Panc1 (cell line): ENCODE measurements around the gene TMEM209. TPM values are rescaled to one million over a fixed set of nuclear protein-coding genes. Genes with fewer than 3 reads are reported as not detected.

Experiments
- ATAC-seq: fragments of 200-7000 bp; cut with Tn5 transposase; 2 replicates; pipeline ENCODE4 v1.9.1; 2020; ENCODE audit warnings: mild to moderate bottlenecking, moderate library complexity
- BruUV-seq: library from RNA; stranded (reverse); fragments of 400-500 nt; replicated peaks from 2 replicates; lab custom pipeline; 2021; lab: Mats Ljungman, UMichigan
- CTCF ChIA-PET: fragments of 300-600 bp; sonication (Branson Sonifier 250); formaldehyde crosslinking; loops from one replicate; lab custom pipeline; 2022; ENCODE audit warnings: antibody characterized with exemption; lab: Charles Lee
- POLR2A ChIA-PET: fragments of 300-600 bp; sonication (Branson Sonifier 250); formaldehyde crosslinking; loops from one replicate; lab custom pipeline; 2022; ENCODE audit warnings: antibody characterized with exemption; lab: Charles Lee
- DNase-seq: peaks from one replicate; pipeline ENCODE4 v3.0.0-alpha.2; 2010; ENCODE audit warnings: low read depth, low spot score
- H3K27ac ChIP-seq: 2 replicates; pipeline ENCODE4 v1.5.1; 2011; ENCODE audit warnings: mild to moderate bottlenecking, low read length, inconsistent platforms
- H3K27me3 ChIP-seq: fragments of 200-500 bp; sonication (Bioruptor generic); 2 replicates; pipeline ENCODE4 v1.6.0; 2014; ENCODE audit warnings: low read length, inconsistent platforms; ENCODE audit not compliant: control insufficient read depth, insufficient read depth
- H3K36me3 ChIP-seq: fragments of 200-500 bp; sonication (Bioruptor generic); 2 replicates; pipeline ENCODE4 v1.5.1; 2014; ENCODE audit warnings: inconsistent platforms, mild to moderate bottlenecking, low read length, moderate library complexity; ENCODE audit not compliant: control insufficient read depth, insufficient read depth
- H3K4me1 ChIP-seq: 2 replicates; pipeline ENCODE4 v1.5.1; 2011; ENCODE audit warnings: inconsistent platforms, mild to moderate bottlenecking, low read length, moderate library complexity; ENCODE audit not compliant: control insufficient read depth, insufficient read depth
- H3K4me3 ChIP-seq, 2 experiments: 2 replicates each; pipeline ENCODE4 v1.5.1; 2011 to 2012; ENCODE audit warnings: low read depth in 2 of 2, low read length in 2 of 2, mild to moderate bottlenecking in 2 of 2, inconsistent platforms in 1 of 2, moderate library complexity in 1 of 2
- H3K9me3 ChIP-seq: fragments of 200-500 bp; sonication (Bioruptor generic); 2 replicates; pipeline ENCODE4 v1.5.1; 2014; ENCODE audit warnings: low read depth, mild to moderate bottlenecking, inconsistent platforms, low read length, moderate library complexity; ENCODE audit not compliant: control insufficient read depth, insufficient read depth
- POLR2AphosphoS5 ChIP-seq: IDR thresholded peaks from 2 replicates; pipeline ENCODE4 v1.6.1; 2012; ENCODE audit warnings: mild to moderate bottlenecking, low read depth, low read length, moderate library complexity
- SIN3A ChIP-seq: IDR thresholded peaks from 2 replicates; pipeline ENCODE4 v1.6.1; 2012; ENCODE audit warnings: low read depth, mild to moderate bottlenecking, low read length, moderate library complexity, borderline replicate concordance; ENCODE audit not compliant: insufficient read depth
- TCF7L2 ChIP-seq: IDR thresholded peaks from 2 replicates; pipeline ENCODE4 v1.6.1; 2011; ENCODE audit warnings: mild to moderate bottlenecking, low read depth, low read length, inconsistent platforms
- in situ Hi-C: cut with HindIII; loops from 2 replicates; pipeline ENCODE4 v1.10.0; 2016; ENCODE audit warnings: low sequenced_read_pairs, low pct_unique_long_range_greater_than_20kb
- intact Hi-C: fragments of 100-400 bp; cut with micrococcal nuclease; formaldehyde crosslinking; loops from one replicate; pipeline ENCODE4 v1.10.0; 2022; ENCODE audit not compliant: unreplicated experiment
- total RNA-seq: library from RNA; stranded (reverse); gene quantifications from one replicate; pipeline ENCODE4 v1.2.1, GENCODE V29; 2021; ENCODE audit not compliant: unreplicated experiment
- TF ChIP-seq, protein P1 (sequence below): fragments of 450-650 bp; IDR thresholded peaks from 2 replicates; pipeline ENCODE4 v1.5.1; 2017; ENCODE audit warnings: mild to moderate bottlenecking
- TF ChIP-seq, protein P2 (sequence below), 2 experiments: IDR thresholded peaks; 2 replicates each; pipeline ENCODE4 v1.6.1; 2011 to 2012; ENCODE audit warnings: low read depth in 2 of 2, control low read depth in 1 of 2, low read length in 1 of 2, mild to moderate bottlenecking in 1 of 2, moderate library complexity in 1 of 2; ENCODE audit not compliant: insufficient read depth in 1 of 2

The TMEM209 gene
- total RNA-seq, 1 experiment from 2014 or later, result 32.3 TPM

- Histone ChIP-seq H3K4me1 (no peaks in the 10 kb centered on the region), H3K9me3 (no peaks in the 10 kb centered on the region), H3K27me3 (no peaks in the 10 kb centered on the region), H3K27ac (no peak overlapping the region), H3K4me3 (no peak overlapping the region), H3K36me3 (no peaks in the 10 kb centered on the region)
- ATAC-seq (peak; percentile 33), DNase-seq (no peak)
- intact Hi-C loops (no loop called here), in situ Hi-C loops (no loop called here)
- BruUV-seq, result no TSS peak
- POLR2A ChIA-PET, result no interaction called here
- no peak for TF ChIP-seq POLR2AphosphoS5
- TF ChIP-seq, protein P1, sequence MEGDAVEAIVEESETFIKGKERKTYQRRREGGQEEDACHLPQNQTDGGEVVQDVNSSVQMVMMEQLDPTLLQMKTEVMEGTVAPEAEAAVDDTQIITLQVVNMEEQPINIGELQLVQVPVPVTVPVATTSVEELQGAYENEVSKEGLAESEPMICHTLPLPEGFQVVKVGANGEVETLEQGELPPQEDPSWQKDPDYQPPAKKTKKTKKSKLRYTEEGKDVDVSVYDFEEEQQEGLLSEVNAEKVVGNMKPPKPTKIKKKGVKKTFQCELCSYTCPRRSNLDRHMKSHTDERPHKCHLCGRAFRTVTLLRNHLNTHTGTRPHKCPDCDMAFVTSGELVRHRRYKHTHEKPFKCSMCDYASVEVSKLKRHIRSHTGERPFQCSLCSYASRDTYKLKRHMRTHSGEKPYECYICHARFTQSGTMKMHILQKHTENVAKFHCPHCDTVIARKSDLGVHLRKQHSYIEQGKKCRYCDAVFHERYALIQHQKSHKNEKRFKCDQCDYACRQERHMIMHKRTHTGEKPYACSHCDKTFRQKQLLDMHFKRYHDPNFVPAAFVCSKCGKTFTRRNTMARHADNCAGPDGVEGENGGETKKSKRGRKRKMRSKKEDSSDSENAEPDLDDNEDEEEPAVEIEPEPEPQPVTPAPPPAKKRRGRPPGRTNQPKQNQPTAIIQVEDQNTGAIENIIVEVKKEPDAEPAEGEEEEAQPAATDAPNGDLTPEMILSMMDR, result no peak
- TF ChIP-seq SIN3A, result no peak
- TF ChIP-seq TCF7L2, result no peak
- TF ChIP-seq, protein P2, sequence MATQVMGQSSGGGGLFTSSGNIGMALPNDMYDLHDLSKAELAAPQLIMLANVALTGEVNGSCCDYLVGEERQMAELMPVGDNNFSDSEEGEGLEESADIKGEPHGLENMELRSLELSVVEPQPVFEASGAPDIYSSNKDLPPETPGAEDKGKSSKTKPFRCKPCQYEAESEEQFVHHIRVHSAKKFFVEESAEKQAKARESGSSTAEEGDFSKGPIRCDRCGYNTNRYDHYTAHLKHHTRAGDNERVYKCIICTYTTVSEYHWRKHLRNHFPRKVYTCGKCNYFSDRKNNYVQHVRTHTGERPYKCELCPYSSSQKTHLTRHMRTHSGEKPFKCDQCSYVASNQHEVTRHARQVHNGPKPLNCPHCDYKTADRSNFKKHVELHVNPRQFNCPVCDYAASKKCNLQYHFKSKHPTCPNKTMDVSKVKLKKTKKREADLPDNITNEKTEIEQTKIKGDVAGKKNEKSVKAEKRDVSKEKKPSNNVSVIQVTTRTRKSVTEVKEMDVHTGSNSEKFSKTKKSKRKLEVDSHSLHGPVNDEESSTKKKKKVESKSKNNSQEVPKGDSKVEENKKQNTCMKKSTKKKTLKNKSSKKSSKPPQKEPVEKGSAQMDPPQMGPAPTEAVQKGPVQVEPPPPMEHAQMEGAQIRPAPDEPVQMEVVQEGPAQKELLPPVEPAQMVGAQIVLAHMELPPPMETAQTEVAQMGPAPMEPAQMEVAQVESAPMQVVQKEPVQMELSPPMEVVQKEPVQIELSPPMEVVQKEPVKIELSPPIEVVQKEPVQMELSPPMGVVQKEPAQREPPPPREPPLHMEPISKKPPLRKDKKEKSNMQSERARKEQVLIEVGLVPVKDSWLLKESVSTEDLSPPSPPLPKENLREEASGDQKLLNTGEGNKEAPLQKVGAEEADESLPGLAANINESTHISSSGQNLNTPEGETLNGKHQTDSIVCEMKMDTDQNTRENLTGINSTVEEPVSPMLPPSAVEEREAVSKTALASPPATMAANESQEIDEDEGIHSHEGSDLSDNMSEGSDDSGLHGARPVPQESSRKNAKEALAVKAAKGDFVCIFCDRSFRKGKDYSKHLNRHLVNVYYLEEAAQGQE (IDR thresholded peaks at IDR 0.05; ENCODE audit: insufficient read depth in 1 of 2, low read depth in 2 of 2, low read length in 1 of 2), result no peak
- CTCF ChIA-PET, result interaction anchor here (0.6 kb wide), 1 partner anchor 397 kb away, joined by 6 read pairs; no protein-coding TSS in a partner anchor
Observed at GRCh38 chr7:130153211-130153908, 51.8 kb downstream of the TMEM209 start.

GRCh38 chr7:130152493-130153210 lies 52.6 kb downstream of the TMEM209 start:
- intact Hi-C loops (no loop called here), in situ Hi-C loops (no loop called here)
- no peak for TF ChIP-seq TCF7L2
- TF ChIP-seq, protein P2 (IDR thresholded peaks at IDR 0.05; ENCODE audit: insufficient read depth in 1 of 2, low read depth in 2 of 2, low read length in 1 of 2), result no peak
- TF ChIP-seq, protein P1, result no peak
- no peaks in the 10 kb centered on the region for H3K4me1 ChIP-seq
- ATAC-seq, result no peak
- H3K27me3 ChIP-seq, result no peaks in the 10 kb centered on the region
- H3K4me3 ChIP-seq, result no peak overlapping the region
- ChIA-PET CTCF (no interaction called here), POLR2A (no interaction called here)
- no TSS peak for BruUV-seq
- DNase-seq, result no peak
- no peaks in the 10 kb centered on the region for H3K36me3 ChIP-seq
- H3K9me3 ChIP-seq, result no peaks in the 10 kb centered on the region
- no peak overlapping the region for H3K27ac ChIP-seq
